Activated T-helper 1 cell treated with anti-CD3 and anti-CD28 coated beads, Interleukin-2, amount 50 U/mL, for 16 hours (primary cell): ENCODE measurements around the gene RRP7A.
"Not testable (repeated sequence)": the region's sequence is repeated elsewhere in the genome, so short reads cannot be mapped to it uniquely, and the experiment has no call there.

Experiments used
- DNase-seq, 2 donors: peaks; one replicate each; pipeline ENCODE4 v3.0.0-alpha.2; 2020; ENCODE audit warnings: low read depth in 1 of 2, low spot score in 1 of 2

The RRP7A gene, protein sequence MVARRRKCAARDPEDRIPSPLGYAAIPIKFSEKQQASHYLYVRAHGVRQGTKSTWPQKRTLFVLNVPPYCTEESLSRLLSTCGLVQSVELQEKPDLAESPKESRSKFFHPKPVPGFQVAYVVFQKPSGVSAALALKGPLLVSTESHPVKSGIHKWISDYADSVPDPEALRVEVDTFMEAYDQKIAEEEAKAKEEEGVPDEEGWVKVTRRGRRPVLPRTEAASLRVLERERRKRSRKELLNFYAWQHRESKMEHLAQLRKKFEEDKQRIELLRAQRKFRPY

DNA sequence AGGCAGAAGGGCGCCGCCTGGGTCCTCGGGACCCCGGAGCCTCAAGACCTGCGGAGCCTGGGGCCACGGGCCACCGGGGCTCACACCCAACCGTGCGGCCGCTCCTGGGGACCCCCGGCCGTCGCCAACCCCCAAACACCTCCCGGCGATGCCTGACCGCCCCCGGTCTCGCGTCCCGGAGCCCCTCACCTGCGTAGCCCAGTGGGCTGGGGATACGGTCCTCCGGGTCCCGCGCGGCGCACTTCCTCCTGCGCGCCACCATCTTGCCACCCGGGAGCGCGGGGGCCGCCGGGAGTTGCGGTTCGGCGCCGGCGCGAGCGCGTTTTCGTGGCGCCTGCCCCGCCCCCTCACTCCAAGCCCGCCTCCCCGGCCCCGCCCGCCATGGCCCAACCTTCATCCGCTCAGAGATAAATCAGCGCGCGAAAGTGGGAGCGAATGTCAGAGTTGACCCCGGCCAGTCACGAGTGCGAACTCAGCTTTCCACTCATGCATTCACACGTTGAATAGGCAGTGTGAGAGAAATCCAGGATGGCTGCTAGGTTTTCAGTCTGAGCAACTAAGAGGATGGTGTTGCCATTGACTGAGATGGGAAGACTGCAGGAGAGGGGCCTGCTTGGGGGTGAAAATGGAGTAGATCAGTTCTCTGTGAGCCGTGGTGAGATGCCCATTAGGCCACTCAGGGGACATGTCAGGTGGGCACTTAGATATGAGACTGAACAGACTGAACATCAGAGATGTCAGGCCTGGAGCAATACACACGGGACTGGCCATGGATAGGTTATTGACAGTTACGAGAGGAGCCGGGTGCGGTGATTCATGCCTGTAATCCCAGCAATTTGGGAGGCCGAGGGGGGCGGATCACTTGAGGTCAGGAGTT, at the start of gene RRP7A:
Gene RRP7A, minus strand, starts transcription at position 272 of the 877 bp plus-strand sequence. Its CDS starts 10 bp downstream, at position 262.
- DNase-seq, result peak; percentile 80 to 82

DNA sequence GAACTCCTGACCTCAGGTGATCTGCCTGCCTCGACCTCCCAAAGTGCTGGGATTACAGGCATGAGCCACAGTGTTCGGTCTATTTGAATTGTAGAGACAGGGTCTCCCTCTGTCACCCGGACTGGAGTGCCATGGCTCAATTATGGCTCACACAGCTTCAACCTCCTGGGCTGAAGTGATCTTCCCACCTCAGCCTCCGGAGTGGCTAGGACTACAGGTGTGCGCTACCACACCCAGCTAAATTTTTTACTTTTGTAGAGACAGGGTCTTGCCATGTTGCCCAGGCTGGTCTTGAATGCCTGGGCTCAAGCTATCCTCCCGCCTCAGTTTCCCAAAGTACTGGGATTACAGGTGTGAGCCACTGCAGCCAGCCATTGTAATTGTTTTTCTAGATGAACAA, 48.4 kb upstream of the RRP7A start:
- not testable (repeated sequence) for DNase-seq

DNA sequence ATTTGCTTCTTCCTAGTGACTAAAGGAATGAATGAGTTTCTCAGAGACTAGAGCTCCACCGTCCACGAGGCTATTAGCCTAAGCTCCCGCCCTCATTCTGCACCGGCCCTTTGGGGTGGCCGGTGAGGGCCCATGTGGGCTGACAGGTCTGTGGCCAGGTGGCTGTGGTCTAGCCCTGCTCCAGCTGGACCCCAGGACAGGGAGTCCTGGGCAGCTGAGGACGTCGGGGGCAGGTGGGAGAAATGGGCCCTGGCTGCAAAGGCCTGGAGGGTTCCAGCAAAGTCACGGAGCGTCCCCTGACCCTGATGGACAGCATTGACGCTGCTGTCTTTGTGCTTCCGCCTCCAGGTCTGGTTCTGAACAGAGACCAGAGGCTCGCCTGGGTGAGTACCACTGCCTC, 46.4 kb upstream of the RRP7A start:
- no peak for DNase-seq

DNA sequence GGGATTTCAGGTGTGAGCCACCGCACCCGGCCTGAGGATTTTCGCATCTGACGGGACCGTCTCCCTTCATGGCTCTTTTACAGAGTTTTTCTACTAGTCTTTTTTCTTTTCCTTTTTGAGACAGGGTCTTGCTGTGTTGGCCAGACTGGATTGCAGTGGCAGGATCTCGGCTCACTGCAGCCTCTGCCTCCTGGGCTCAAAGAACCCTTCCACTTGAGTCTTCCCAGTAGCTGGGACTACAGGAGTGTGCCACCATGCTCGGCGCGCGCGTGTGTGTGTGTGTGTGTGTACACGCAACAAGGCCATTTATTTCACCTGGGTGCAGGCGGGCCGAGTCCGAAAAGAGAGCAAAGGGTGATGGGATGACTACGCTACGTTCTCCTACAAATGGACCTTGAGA, 45.1 kb upstream of the RRP7A start:
- DNase-seq, result no peak

DNA sequence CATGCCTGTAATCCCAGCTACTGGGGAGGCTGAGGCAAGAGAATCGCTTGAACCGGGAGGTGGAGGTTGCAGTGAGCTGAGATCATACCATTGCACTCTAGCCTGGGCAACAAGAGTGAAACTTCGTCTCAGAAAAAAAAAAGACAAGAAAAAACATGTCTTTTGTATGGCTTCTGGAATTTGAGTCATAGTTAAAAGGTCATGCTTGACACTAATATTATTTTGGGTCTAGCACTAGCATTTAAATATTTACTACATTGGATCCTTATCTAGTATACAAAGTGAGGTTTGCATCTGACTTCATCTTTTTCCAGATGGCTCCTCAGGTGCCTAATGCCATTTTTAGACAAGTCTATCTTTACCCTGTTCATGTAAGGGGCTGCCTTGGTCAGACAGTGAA, 44.3 kb upstream of the RRP7A start:
- DNase-seq, result not testable (repeated sequence)

DNA sequence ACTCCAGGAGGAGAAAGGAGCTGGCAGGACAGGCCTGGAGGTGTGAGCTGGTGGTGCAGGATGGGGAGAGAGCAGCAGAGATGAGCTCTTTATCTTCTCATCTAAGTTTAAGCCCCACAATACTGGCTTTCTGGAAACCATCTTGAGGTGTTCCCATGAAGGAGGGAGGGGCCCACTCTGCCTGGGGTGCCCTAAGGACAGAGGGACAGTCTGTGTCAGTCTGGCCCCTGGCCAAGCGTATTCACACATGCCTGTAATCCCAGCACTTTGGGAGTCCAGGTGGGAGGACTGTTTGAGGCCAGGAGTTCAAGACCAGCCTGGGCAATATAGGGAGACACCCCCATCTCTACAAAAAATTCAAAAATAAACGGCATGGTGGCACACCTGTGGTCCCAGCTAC, 43.1 kb upstream of the RRP7A start:
- DNase-seq, result no peak

DNA sequence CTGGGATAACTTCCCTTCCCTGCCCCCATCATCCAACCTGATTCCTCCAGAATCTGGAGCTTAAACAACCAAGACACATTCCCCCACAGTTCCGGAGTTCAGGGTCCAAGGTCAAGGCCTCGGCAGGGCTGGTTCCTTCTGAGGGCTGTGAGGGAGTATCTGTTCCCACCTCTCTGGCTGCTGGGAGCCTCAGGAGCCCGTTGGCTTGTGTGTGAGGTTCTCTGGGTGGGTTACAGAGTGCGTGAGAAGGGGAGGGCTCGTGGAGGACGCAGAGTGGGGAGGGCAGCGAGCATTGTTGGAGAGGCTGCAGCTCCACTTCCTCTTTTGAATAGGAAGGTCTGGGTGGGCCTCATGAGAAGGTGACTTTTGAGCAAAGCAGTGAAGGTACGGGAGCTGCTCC, 42.7 kb upstream of the RRP7A start:
- no peak for DNase-seq

DNA sequence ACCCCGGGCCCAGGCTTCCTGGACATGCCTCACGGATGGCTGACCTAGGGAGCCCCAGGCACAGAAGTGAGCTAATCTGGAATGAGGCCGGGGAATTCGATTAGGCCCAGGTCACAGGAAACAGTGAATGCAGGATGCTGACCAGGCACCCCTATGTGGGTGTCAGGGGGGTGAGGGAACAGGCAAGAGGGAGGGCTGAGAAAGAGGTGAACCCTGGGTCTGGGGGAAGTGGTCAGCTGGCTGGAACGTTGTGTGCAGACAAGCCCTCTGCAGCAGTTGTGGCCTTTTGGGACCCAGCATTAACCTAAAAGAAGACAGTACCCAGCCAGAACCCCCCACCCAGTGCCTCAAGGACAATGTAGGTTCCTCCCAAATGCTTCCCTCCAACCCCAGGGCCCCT, 42.3 kb upstream of the RRP7A start:
- DNase-seq, result no peak

DNA sequence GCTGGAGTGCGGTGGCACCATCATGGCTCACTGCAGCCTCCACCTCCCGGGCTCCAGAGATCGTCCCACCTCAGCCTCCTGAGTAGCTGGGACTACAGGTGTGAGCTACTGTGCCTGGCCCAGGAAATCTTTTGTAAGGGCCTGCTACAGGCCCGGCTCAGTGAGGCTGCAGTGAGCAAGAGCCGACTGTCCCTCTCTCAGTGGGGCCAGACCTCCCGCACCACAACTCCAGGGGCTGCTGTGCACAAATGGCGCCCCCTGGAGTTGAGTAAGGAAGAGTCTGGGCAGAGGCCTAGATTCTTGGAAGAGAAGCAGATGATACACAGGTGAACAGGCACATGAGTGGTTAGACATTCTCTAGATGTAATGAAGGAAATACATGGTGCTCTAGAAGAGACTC, 41.2 kb upstream of the RRP7A start:
- DNase-seq, result no peak

DNA sequence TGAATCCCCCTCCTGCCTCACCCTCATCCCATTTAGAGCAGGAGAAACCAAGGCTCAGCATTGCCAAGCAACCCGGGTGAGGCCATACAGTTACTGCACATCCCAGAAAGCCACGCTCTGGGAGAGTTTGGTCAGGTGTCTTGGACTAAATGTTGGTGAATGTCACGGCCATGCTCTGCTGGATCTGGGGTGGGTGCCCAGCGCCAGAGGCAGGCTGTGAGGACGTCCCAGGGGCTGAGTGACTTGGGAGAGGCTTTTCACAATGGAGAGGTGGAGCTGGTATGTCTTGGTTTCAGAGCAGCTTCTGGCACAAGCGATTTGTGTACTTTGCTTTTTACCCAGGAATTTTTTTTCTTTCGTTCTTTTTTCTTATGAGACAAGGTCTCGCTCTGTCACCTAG, 40.8 kb upstream of the RRP7A start:
- no peak for DNase-seq

DNA sequence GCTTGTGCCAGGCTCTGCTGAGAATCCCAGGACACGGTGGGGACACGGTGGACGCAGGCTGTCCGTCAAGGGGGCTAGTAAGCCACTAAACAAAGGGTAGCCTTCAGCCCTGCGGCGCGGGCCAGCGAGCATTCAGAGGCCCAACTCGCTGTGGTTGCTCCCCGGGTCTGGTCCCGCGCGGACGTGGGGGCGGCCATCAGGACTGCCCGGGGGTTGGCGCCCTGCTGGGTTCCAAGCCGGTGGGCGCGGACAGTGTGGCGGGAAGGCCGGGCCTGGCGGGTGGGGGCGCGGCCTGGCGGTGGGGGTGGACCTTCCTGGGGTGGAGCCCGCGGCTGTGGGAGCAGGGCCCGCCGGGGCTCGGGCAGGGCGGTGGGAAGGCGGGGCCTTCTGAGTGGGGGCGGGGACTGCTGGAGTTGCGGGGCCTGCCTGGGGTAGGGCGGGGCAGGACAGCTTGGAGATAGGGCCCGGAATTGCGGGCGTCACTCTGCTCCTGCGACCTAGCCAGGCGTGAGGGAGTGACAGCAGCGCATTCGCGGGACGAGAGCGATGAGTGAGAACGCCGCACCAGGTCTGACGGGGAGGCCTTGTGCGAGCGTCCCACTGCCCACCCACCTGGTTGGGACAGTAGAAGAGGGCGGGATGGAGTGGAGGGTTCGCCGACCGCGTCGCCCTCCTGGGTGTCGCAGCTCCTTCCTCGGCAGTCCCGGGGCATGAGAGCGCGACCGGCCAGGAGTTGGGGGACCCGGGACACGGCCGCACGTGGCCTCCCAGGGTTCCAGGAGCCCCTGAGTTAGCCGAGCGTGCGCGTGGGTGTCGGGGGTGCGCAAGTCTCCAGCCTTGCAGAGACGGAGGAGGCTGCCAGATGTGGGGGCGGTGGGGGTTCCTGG, 34.1 kb upstream of the RRP7A start, which contains the start of gene SERHL2:
Gene SERHL2, plus strand, starts transcription at position 482 of the 887 bp plus-strand sequence. Its CDS starts 65 bp downstream, at position 547.
- DNase-seq, result peak; percentile 68 to 81

DNA sequence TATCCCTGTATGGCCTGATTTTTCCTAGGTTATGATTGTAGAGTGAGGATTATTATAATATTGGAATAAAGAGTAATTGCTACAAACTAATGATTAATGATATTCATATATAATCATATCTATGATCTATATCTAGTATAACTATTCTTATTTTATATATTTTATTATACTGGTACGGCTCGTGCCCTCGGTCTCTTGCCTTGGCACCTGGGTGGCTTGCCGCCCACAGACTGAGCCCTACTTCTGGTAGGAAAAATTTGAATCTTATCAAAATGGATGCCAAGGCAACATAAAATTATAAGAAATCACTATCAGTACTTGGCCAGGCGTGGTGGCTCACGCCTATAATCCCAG, 32.7 kb upstream of the RRP7A start:
- not testable (repeated sequence) for DNase-seq

DNA sequence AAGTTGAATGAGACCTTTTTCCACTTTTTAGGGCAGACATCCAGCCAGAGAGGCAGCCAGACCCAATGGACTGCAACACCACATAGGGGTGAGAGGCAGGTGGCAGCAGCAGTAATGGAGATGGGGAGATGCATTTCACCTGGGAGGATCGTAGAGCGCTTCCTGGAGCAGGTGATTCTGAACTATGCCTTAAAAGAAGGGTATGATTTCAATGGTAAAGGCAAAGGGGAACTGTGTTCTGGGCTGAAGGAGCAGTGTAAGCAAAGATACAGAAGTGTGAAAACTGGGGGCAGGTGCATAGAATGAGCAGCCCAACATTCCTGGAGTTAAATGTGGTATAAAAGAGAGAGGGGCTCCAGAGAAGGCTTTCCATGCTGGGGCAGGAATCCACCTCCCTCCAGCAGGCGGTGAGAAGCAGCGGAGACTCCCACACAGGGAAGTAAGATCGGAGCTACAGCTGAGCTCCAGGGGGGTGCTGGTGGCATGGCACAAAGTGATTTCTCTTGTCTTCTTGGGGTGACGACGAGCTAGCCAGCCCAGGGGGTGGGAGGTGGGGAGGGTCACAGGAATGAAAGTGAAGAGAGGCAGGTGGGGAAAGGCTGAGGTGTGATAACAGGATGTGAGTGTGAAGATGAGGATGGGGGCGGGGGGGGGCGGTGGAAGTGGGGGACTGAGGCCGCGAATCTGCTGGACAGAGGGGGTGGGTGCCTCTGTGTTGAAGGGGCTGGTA, 29.9 kb upstream of the RRP7A start:
- no peak for DNase-seq

DNA sequence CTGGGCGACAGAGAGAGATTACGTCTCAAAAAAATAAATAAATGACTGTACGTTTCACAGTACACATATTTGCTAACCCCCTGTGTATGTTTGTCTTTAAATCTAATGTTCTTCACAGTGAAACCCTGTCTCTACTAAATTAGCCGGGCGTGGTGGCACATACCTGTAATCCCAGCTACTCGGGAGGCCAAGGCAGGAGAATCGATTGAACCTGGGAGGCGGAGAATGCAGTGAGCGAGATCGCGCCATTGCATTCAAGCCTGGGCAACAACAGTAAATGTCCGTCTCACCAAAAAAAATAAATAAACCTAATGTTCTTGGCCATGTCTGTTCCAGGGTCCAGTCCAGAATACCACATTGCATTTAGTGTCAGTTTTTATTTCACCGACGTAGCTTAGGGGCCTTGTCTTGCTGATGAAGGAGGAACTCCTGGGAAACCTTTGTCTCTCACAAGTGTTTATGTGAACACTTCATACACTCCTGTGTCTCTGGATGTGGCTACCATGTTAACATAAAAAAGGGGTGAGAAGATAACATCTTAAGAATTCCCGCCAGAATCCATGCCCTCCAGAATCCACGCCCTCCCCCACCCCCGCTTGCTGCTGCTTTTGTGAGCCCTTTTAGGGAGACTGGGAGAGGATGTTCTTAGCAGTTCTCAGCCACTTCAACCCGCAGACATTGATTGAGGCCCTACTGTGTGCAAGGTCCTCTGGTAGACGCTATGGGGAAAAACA, 29.2 kb upstream of the RRP7A start:
- DNase-seq, result no peak

DNA sequence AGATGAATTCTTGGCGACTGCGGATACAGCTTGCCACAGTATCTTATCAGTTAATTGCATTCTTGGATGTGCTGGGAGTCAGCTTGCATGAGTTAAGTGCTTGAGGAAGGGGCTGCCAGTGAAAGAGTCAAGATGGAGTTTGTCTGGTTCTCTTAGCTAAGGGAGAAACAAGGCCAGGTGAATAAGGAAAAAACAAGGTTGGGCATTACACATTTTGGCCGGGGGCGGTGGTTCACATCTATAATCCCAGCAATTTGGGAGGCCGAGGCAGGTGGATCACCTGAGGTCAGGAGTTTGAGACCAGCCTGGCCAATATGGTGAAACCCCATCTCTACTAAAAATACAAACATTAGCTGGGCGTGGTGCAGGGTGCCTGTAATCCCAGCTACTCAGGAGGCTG, 28.5 kb upstream of the RRP7A start:
- DNase-seq, result not testable (repeated sequence)

DNA sequence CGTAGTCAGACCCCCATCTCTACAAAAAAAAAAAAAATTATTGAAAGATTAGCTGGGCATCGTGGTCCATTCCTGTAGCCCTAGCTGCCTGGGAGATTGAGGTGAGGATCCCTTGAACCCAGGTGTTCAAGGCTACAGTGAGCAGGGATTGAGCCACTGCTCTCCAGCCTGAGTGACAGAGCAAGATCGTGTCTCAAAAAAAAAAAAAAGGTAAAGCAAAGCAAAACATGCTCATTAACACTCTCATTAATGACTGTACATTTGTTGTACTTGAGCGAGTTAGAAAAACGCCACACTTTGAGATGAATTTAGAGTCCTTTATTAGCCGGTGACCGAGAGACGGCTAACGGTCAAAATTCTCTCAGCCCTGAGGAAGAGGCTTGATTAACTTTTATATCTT, 28.0 kb upstream of the RRP7A start:
- no peak for DNase-seq

DNA sequence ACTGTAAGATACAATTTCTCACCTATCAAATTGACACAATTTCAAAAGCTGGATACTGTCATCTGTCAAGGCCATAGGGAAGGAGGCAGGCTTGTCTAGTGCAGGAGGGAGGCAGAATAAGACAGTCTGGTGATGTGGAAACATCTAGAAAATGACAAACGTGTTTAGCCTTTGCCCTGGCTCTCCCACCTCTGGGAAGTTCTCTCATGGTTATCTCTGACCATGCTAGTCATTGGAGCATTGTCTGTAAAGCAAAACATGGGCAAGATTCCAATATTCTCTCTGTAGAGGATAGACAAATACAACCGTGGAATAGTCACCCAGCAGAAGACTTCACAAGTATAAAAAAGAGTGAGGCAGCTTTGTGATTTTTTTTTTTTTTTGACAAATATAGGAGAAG, 25.1 kb upstream of the RRP7A start:
- no peak for DNase-seq

DNA sequence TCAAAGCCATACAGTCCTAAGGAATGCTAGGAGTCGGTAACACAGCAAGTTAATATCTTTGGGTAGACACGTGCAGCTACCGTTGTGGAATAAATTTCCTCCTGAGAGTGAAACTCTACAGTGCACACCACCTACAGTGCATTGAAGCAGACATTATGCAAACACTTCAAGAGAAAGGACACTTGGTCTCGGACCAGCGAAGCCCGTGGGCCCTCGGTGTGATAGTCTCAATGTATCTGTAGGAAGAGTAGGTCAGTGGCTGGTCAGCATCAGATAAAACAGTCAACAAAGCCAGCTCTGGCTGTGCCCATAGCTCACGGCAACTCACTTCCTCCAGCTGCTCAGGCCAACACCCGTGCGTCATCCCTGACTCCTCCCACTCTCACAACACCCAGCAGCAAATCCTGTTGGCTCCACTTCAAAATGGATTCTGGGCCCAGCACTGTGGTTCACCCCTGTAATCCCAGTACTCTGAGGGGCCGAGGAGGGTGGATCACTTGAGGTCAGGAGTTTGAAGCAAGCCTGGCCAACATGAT, 19.7 kb upstream of the RRP7A start:
- not testable (repeated sequence) for DNase-seq

DNA sequence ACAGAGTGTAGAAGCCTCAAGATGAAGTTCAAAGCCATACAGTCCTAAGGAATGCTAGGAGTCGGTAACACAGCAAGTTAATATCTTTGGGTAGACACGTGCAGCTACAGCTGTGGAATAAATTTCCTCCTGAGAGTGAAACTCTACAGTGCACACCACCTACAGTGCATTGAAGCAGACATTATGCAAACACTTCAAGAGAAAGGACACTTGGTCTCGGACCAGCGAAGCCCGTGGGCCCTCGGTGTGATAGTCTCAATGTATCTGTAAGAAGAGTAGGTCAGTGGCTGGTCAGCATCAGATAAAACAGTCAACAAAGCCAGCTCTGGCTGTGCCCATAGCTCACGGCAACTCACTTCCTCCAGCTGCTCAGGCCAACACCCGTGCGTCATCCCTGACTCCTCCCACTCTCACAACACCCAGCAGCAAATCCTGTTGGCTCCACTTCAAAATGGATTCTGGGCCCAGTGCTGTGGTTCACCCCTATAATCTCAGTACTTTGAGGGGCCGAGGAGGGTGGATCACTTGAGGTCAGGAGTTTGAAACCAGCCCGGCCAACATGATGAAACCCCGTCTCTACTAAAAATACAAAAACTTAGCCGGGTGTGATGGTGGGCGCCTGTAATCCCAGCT, 17.7 kb upstream of the RRP7A start:
- DNase-seq, result not testable (repeated sequence)
